Right lobe of liver (tissue), 4 donors: Measurements from ENCODE around the gene MAN2B2.

Experiments
- POLR2A ChIP-seq: fragments of 450-650 bp; IDR thresholded peaks from one replicate; pipeline ENCODE4 v1.6.1; 2017; ENCODE audit warnings: antibody characterized with exemption, mild to moderate bottlenecking
- TF ChIP-seq, protein P1 (sequence below), 4 donors: fragments of 200-600 bp in 3 of 4; fragments of 450-650 bp in 1 of 4; IDR thresholded peaks; one replicate each; pipeline versions ENCODE4 v1.5.1 to v1.8.0; 2016 to 2022; ENCODE audit warnings: antibody characterized with exemption in 4 of 4, mild to moderate bottlenecking in 2 of 4
- donor health status: DM: no; HTN: no; CAD: no.
- donor health status: DM: no; HTN: no; CAD: no.
- donor health status: DM: no; HTN: yes; CAD: no.

GRCh38 chr4:6616087-6616995 is 41.4 kb downstream of the MAN2B2 start:
- TF ChIP-seq, protein P1, sequence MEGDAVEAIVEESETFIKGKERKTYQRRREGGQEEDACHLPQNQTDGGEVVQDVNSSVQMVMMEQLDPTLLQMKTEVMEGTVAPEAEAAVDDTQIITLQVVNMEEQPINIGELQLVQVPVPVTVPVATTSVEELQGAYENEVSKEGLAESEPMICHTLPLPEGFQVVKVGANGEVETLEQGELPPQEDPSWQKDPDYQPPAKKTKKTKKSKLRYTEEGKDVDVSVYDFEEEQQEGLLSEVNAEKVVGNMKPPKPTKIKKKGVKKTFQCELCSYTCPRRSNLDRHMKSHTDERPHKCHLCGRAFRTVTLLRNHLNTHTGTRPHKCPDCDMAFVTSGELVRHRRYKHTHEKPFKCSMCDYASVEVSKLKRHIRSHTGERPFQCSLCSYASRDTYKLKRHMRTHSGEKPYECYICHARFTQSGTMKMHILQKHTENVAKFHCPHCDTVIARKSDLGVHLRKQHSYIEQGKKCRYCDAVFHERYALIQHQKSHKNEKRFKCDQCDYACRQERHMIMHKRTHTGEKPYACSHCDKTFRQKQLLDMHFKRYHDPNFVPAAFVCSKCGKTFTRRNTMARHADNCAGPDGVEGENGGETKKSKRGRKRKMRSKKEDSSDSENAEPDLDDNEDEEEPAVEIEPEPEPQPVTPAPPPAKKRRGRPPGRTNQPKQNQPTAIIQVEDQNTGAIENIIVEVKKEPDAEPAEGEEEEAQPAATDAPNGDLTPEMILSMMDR (IDR thresholded peaks at IDR 0.05) = no peak
- no peak for TF ChIP-seq POLR2A
